Activated naive CD4-positive, alpha-beta T cell treated with anti-CD3 and anti-CD28 coated beads, Interleukin-2, amount 10 ng/mL, durations not matched to agents 7 days and 5 days (primary cell): ENCODE measurements around the gene VAC14.
"Not testable (repeated sequence)": the region's sequence is repeated elsewhere in the genome, so short reads cannot be mapped to it uniquely, and the experiment has no call there.

Experiments used
- CTCF ChIA-PET: fragments of 350-600 bp; sonication (Branson Sonifier 250); formaldehyde crosslinking; loops from one replicate; lab custom pipeline; 2021; ENCODE audit warnings: antibody characterized with exemption; lab: Charles Lee
- DNase-seq: peaks from one replicate; pipeline ENCODE4 v3.0.0-alpha.2; 2020
- H3K27ac Mint-ChIP-seq: one replicate; pipeline ENCODE4 v1.8.0; 2021; ENCODE audit warnings: mild to moderate bottlenecking, moderate library complexity, mixed read lengths
- H3K27me3 Mint-ChIP-seq: one replicate; pipeline ENCODE4 v1.8.0; 2021; ENCODE audit warnings: mild to moderate bottlenecking, mixed read lengths
- H3K36me3 Mint-ChIP-seq: one replicate; pipeline ENCODE4 v1.8.0; 2021; ENCODE audit warnings: mixed read lengths
- H3K4me1 Mint-ChIP-seq: one replicate; pipeline ENCODE4 v1.8.0; 2021; ENCODE audit warnings: mixed read lengths
- H3K4me3 Mint-ChIP-seq: one replicate; pipeline ENCODE4 v1.8.0; 2021; ENCODE audit warnings: mild to moderate bottlenecking, moderate library complexity, mixed read lengths
- H3K9me3 Mint-ChIP-seq: one replicate; pipeline ENCODE4 v1.8.0; 2021; ENCODE audit warnings: mixed read lengths

Gene VAC14

GRCh38 chr16:70653406-70653805 is 147.6 kb downstream of the VAC14 start:
- Mint-ChIP-seq H3K27me3 (peaks cover 26% of the 10 kb centered on the region), H3K4me1 (peaks cover 5% of the 10 kb centered on the region), H3K27ac (no peak overlapping the region), H3K9me3 (no peaks in the 10 kb centered on the region), H3K4me3 (no peak overlapping the region), H3K36me3 (no peaks in the 10 kb centered on the region)
- CTCF ChIA-PET: interaction anchor here (0.8 to 4.1 kb wide), 23 partner anchors 9 to 857 kb away, joined by 3 to 53 read pairs (median 3); no protein-coding TSS in a partner anchor
- DNase-seq: no peak

- no peak overlapping the region for H3K27ac Mint-ChIP-seq
Observed at GRCh38 chr16:70652322-70652721, 148.6 kb downstream of the VAC14 start.

GRCh38 chr16:70651524-70651923 is 149.4 kb downstream of the VAC14 start:
- Mint-ChIP-seq H3K27me3 (peaks cover 25% of the 10 kb centered on the region), H3K4me3 (no peak overlapping the region), H3K27ac (no peak overlapping the region), H3K9me3 (no peaks in the 10 kb centered on the region), H3K36me3 (no peaks in the 10 kb centered on the region), H3K4me1 (peaks cover 5% of the 10 kb centered on the region)
- no peak for DNase-seq
- CTCF ChIA-PET: interaction anchor here (1.2 to 3.2 kb wide), 2 partner anchors 13 to 282 kb away, joined by 3 to 17 read pairs; no protein-coding TSS in a partner anchor

More at GRCh38 chr16:70652322-70652721, 148.6 kb downstream of the VAC14 start:
- Mint-ChIP-seq H3K27me3 (peaks cover 30% of the 10 kb centered on the region), H3K4me3 (no peak overlapping the region), H3K4me1 (peaks cover 5% of the 10 kb centered on the region), H3K9me3 (no peaks in the 10 kb centered on the region), H3K36me3 (no peaks in the 10 kb centered on the region)
- CTCF ChIA-PET: interaction anchor here (1.1 to 4.1 kb wide), 7 partner anchors 14 to 856 kb away, joined by 3 to 53 read pairs (median 6); no protein-coding TSS in a partner anchor
- DNase-seq: no peak

- no peak overlapping the region for H3K27ac Mint-ChIP-seq
- peaks cover 5% of the 10 kb centered on the region for H3K4me1 Mint-ChIP-seq
- peaks cover 20% of the 10 kb centered on the region for H3K27me3 Mint-ChIP-seq
- no peak overlapping the region for H3K4me3 Mint-ChIP-seq
- no peak for DNase-seq
- CTCF ChIA-PET: no interaction called here
- no peaks in the 10 kb centered on the region for H3K9me3 Mint-ChIP-seq
- no peaks in the 10 kb centered on the region for H3K36me3 Mint-ChIP-seq
Observed at GRCh38 chr16:70650216-70650615, 150.7 kb downstream of the VAC14 start.

- DNase-seq: no peak
- Mint-ChIP-seq H3K36me3 (no peaks in the 10 kb centered on the region), H3K9me3 (no peaks in the 10 kb centered on the region), H3K4me3 (no peak overlapping the region), H3K27ac (no peak overlapping the region), H3K27me3 (peaks cover 26% of the 10 kb centered on the region), H3K4me1 (peaks cover 5% of the 10 kb centered on the region)
- CTCF ChIA-PET: no interaction called here
Observed at GRCh38 chr16:70649300-70649699, 151.7 kb downstream of the VAC14 start.

- Mint-ChIP-seq H3K9me3 (no peaks in the 10 kb centered on the region), H3K4me1 (peaks cover under 1% of the 10 kb centered on the region), H3K27ac (no peak overlapping the region), H3K36me3 (no peaks in the 10 kb centered on the region), H3K4me3 (no peak overlapping the region), H3K27me3 (peaks cover 26% of the 10 kb centered on the region)
- CTCF ChIA-PET: no interaction called here
- DNase-seq: no peak
Observed at GRCh38 chr16:70648606-70649005, 152.4 kb downstream of the VAC14 start.

GRCh38 chr16:70647441-70648359 is 153.3 kb downstream of the VAC14 start:
- Mint-ChIP-seq H3K27me3 (peaks cover 26% of the 10 kb centered on the region), H3K9me3 (no peaks in the 10 kb centered on the region), H3K36me3 (no peaks in the 10 kb centered on the region), H3K4me3 (no peak overlapping the region), H3K4me1 (no peaks in the 10 kb centered on the region), H3K27ac (no peak overlapping the region)
- no peak for DNase-seq
- CTCF ChIA-PET: no interaction called here

GRCh38 chr16:70646260-70647241 is 154.4 kb downstream of the VAC14 start, which contains the start of gene IL34:
TSS of gene IL34 (plus strand) at chr16:70646559. CDS start at chr16:70646948, 389 bp downstream.
- CTCF ChIA-PET: no interaction called here
- H3K9me3 Mint-ChIP-seq: no peaks in the 10 kb centered on the region
- no peaks in the 10 kb centered on the region for H3K4me1 Mint-ChIP-seq
- no peak within 1 kb of the TSS for H3K27ac Mint-ChIP-seq
- no peak for DNase-seq
- H3K27me3 Mint-ChIP-seq: peaks cover 26% of the 10 kb centered on the region
- H3K4me3 Mint-ChIP-seq: no peak within 1 kb of the TSS
- H3K36me3 Mint-ChIP-seq: no peaks in the 10 kb centered on the region

GRCh38 chr16:70644763-70645597 is 156.0 kb downstream of the VAC14 start:
- CTCF ChIA-PET: no interaction called here
- Mint-ChIP-seq H3K27me3 (peaks cover 20% of the 10 kb centered on the region), H3K36me3 (no peaks in the 10 kb centered on the region), H3K9me3 (no peaks in the 10 kb centered on the region), H3K27ac (no peak overlapping the region), H3K4me3 (no peak overlapping the region), H3K4me1 (no peaks in the 10 kb centered on the region)
- DNase-seq: no peak

- H3K27ac Mint-ChIP-seq, H3K36me3 Mint-ChIP-seq, H3K9me3 Mint-ChIP-seq, CTCF ChIA-PET, H3K4me3 Mint-ChIP-seq, DNase-seq, H3K4me1 Mint-ChIP-seq: not testable (repeated sequence)
- peaks cover 15% of the 10 kb centered on the region for H3K27me3 Mint-ChIP-seq
Observed at GRCh38 chr16:70643264-70643663, 157.7 kb downstream of the VAC14 start.

- Mint-ChIP-seq H3K4me3 (no peak overlapping the region), H3K9me3 (no peaks in the 10 kb centered on the region), H3K27ac (no peak overlapping the region), H3K4me1 (no peaks in the 10 kb centered on the region), H3K36me3 (no peaks in the 10 kb centered on the region), H3K27me3 (peaks cover 17% of the 10 kb centered on the region)
- no peak for DNase-seq
- CTCF ChIA-PET: no interaction called here
Observed at GRCh38 chr16:70642633-70643032, 158.3 kb downstream of the VAC14 start.

- no peaks in the 10 kb centered on the region for H3K4me1 Mint-ChIP-seq
- DNase-seq: no peak
- H3K27me3 Mint-ChIP-seq: peaks cover 15% of the 10 kb centered on the region
- H3K9me3 Mint-ChIP-seq: no peaks in the 10 kb centered on the region
- no peaks in the 10 kb centered on the region for H3K36me3 Mint-ChIP-seq
- CTCF ChIA-PET: interaction anchor here (0.7 to 1.7 kb wide), 3 partner anchors 13 to 24 kb away, joined by 3 to 9 read pairs (median 3); no protein-coding TSS in a partner anchor
- H3K4me3 Mint-ChIP-seq: no peak overlapping the region
- H3K27ac Mint-ChIP-seq: no peak overlapping the region
Observed at GRCh38 chr16:70638814-70639792, 161.9 kb downstream of the VAC14 start.
